DOHH2 (cell line): ENCODE results near the gene CUBN.

Experiments
- H3F3A ChIP-seq: fragments of 200-600 bp; sonication (generic), shearing (Covaris generic); 2 replicates; pipeline ENCODE4 v1.6.0; 2016; ENCODE audit warnings: antibody characterized with exemption, mild to moderate bottlenecking; ENCODE audit not compliant: control insufficient read depth, insufficient read depth
- H3K27ac ChIP-seq: fragments of 200-600 bp; sonication (generic); 2 replicates; pipeline ENCODE4 v1.5.1; 2014; ENCODE audit warnings: low read depth, mild to moderate bottlenecking, low read length, moderate library complexity
- H3K27me3 ChIP-seq: fragments of 200-600 bp; sonication (generic); 2 replicates; pipeline ENCODE4 v1.6.1; 2014; ENCODE audit warnings: mild to moderate bottlenecking, low read length, mixed read lengths; ENCODE audit not compliant: control insufficient read depth
- H3K36me3 ChIP-seq: fragments of 200-600 bp; sonication (generic); 2 replicates; pipeline ENCODE4 v1.6.1; 2014; ENCODE audit warnings: mild to moderate bottlenecking, low read length, moderate library complexity, mixed read lengths; ENCODE audit not compliant: control insufficient read depth
- H3K4me1 ChIP-seq: fragments of 200-600 bp; sonication (generic); 2 replicates; pipeline ENCODE4 v1.6.1; 2014; ENCODE audit warnings: mild to moderate bottlenecking, low read length, mixed read lengths; ENCODE audit not compliant: control insufficient read depth
- H3K4me2 ChIP-seq: fragments of 200-600 bp; sonication (generic); 2 replicates; pipeline ENCODE4 v1.6.0; 2014; ENCODE audit warnings: mild to moderate bottlenecking, low read length, moderate library complexity
- H3K4me3 ChIP-seq: fragments of 200-600 bp; sonication (generic); 2 replicates; pipeline ENCODE4 v1.5.1; 2014; ENCODE audit warnings: mild to moderate bottlenecking, low read length, mixed read lengths
- H3K79me2 ChIP-seq: fragments of 200-600 bp; sonication (generic); 2 replicates; pipeline ENCODE4 v1.6.1; 2014; ENCODE audit warnings: mild to moderate bottlenecking, low read length, mixed read lengths; ENCODE audit not compliant: control insufficient read depth
- H3K9me2 ChIP-seq: fragments of 200-600 bp; sonication (generic); replicated peaks from 2 replicates; pipeline ENCODE4 v1.6.1; 2014; ENCODE audit warnings: mild to moderate bottlenecking, low read length, mixed read lengths; ENCODE audit not compliant: control insufficient read depth
- H3K9me3 ChIP-seq: fragments of 200-600 bp; sonication (generic); 2 replicates; pipeline ENCODE4 v1.6.1; 2014; ENCODE audit warnings: antibody characterized with exemption, low read length, mixed read lengths; ENCODE audit not compliant: control insufficient read depth, insufficient read depth
- H4K20me1 ChIP-seq: fragments of 200-600 bp; sonication (generic); 2 replicates; pipeline ENCODE4 v1.6.0; 2014; ENCODE audit warnings: low read depth, mild to moderate bottlenecking, antibody characterized with exemption, low read length, moderate library complexity; ENCODE audit not compliant: control insufficient read depth, insufficient read depth
- CTCF ChIP-seq: fragments of 200-600 bp; sonication (generic); IDR thresholded peaks from one replicate; pipeline ENCODE4 v1.5.1; 2014; ENCODE audit warnings: antibody characterized with exemption, mild to moderate bottlenecking, low read depth, low read length; ENCODE audit not compliant: poor library complexity, severe bottlenecking
- EZH2phosphoT487 ChIP-seq: fragments of 200-600 bp; sonication (generic); IDR thresholded peaks from 2 replicates; pipeline ENCODE4 v1.6.1; 2017; ENCODE audit warnings: borderline replicate concordance, mild to moderate bottlenecking, antibody characterized with exemption, low read length, moderate library complexity, mixed read lengths

Gene CUBN

GRCh38 chr10:17138460-17139042, 8.9 kb upstream of the CUBN start:
- H3K4me1 ChIP-seq, result no peaks in the 10 kb centered on the region
- H3K4me2 ChIP-seq, result no peak overlapping the region
- H3K9me3 ChIP-seq, result no peaks in the 10 kb centered on the region
- no peaks in the 10 kb centered on the region for H4K20me1 ChIP-seq
- H3K36me3 ChIP-seq, result no peaks in the 10 kb centered on the region
- H3F3A ChIP-seq, result no peaks in the 10 kb centered on the region
- H3K79me2 ChIP-seq, result no peaks in the 10 kb centered on the region
- H3K4me3 ChIP-seq, result no peak overlapping the region
- H3K27ac ChIP-seq, result no peak overlapping the region
- TF ChIP-seq CTCF (no peak), EZH2phosphoT487 (no peak)
- no peaks in the 10 kb centered on the region for H3K9me2 ChIP-seq
- H3K27me3 ChIP-seq, result no peaks in the 10 kb centered on the region

- Histone ChIP-seq H3K9me2 (no peaks in the 10 kb centered on the region), H3K4me1 (no peaks in the 10 kb centered on the region), H3K4me3 (no peak overlapping the region), H4K20me1 (no peaks in the 10 kb centered on the region), H3K27ac (no peak overlapping the region), H3K27me3 (no peaks in the 10 kb centered on the region), H3K9me3 (no peaks in the 10 kb centered on the region), H3K36me3 (no peaks in the 10 kb centered on the region), H3K4me2 (no peak overlapping the region), H3K79me2 (no peaks in the 10 kb centered on the region), H3F3A (no peaks in the 10 kb centered on the region)
- no peak for TF ChIP-seq EZH2phosphoT487
- TF ChIP-seq CTCF, result no peak
Observed at GRCh38 chr10:17134737-17135260, 5.2 kb upstream of the CUBN start.

- no peaks in the 10 kb centered on the region for H3F3A ChIP-seq
- H3K79me2 ChIP-seq, result no peaks in the 10 kb centered on the region
- TF ChIP-seq CTCF, result no peak
- no peak for TF ChIP-seq EZH2phosphoT487
- no peak overlapping the region for H3K4me3 ChIP-seq
- no peaks in the 10 kb centered on the region for H3K9me2 ChIP-seq
- H3K27me3 ChIP-seq, result no peaks in the 10 kb centered on the region
- H3K4me2 ChIP-seq, result no peak overlapping the region
- H3K4me1 ChIP-seq, result no peaks in the 10 kb centered on the region
- no peak overlapping the region for H3K27ac ChIP-seq
- H3K36me3 ChIP-seq, result no peaks in the 10 kb centered on the region
- H4K20me1 ChIP-seq, result no peaks in the 10 kb centered on the region
- H3K9me3 ChIP-seq, result no peaks in the 10 kb centered on the region
Observed at GRCh38 chr10:17134282-17134681, 4.7 kb upstream of the CUBN start.
